ENCODE data around the gene XCL2.
"Not testable (repeated sequence)": the region's sequence is repeated elsewhere in the genome, so short reads cannot be mapped to it uniquely, and the experiment has no call there.

The XCL2 gene

DNA sequence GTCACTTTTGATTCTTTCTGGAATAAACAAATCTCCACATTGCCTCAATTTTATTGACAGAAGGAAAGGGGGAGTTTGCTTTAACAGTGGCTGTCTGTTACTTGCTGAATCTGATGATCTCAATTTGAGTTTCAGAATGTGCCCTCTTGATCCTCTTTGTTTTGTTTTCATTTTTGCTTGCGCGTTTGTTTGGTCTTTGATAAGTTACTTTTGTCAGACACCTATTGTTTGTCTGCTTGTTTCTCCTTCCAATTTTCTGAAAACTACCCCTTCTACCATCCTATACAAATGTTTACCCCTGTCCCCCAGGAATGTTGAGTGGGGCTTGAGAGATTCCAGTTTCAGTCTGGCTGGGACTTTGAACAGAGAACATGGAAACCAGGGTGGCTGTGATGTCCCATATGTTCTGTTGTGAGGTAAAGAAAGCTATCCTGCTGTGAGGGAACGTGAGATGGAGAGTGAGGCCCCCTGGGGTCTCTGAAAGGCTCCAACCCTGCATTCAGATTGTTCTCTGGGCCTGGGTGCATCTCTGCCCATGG lies 11.8 kb upstream of the XCL2 start:
- no peak for DNase-seq

DNA sequence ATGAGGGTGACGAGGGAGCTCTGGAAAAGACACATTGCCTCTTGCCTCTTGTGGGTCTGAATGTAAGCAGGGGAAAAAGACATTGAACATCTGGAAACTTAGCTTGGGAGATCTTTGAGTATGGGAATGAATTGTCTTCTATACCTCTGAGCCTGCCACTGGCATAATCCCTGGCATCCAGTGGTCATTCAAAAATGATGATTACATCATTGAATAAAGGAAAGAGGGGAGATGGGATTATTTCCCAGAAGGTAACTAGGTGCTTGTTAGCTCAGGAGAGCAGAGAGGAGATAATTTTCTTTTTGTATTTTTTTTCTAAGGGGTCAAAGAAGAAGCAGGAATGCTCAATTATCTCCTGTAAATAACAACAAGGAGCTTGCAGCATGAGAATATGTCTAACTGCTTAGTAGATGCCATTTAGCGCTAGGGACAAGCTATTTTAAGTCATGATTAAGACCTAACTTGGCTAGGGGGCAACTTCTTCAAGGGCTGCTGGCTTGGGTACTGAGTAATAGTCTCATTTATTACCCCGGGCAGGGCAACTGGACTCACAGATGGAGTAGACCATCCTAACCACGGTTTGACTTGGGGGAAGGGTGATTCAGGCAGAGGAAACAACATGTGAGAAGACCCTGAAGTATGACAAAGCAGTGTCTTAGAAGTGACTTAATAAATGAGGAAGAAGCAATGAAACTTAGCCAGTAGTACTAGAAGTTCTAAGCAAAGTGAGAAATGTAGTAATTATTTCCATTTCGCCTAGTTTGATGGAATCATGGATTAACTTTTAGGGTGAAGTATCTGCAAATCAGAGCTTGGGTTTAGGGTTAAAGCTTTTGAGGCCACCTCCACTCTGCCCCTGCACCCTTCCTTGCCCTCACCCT lies 11.0 kb upstream of the XCL2 start:
- no peak for DNase-seq

DNA sequence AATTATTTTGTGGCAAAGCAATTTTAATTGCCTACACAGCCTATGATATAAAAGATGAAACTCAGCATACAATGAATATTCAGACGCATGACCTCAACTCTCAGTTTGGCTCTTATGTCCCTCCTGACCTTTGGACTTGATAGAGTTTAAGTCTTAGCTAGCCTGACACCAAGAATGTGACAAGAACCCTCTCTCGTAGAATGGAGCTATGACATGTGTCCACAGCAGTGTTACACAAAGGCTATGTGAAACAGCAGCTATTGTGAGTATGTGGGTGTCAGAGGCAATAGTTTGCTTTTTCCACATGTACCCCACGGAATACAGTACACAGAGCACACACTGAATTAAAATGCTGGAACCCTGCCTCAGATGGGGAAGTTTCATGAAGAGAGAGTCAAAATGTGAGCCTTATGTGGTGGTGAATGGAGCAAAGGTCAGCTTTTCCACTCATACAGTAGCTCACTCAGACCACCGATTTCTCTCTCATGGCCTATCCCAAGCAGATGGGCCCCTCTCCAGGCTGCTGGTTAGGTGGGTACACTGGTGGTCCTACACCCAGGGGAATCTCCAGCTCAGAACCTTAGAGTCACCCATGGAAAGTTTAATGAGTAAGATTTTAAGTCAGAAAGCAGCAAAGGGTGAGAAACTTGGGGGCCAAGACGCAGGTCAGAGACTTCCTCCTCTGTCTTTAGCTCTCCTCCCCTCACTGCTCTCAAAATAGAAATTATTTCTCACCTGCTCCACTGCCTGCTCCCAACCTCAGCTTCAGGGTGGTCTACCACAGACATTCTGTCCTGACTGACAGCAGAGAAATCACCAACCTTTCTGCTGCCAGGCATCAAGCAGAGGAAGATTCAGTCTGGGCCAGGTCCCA lies 10.1 kb upstream of the XCL2 start:
- DNase-seq, result no peak

DNA sequence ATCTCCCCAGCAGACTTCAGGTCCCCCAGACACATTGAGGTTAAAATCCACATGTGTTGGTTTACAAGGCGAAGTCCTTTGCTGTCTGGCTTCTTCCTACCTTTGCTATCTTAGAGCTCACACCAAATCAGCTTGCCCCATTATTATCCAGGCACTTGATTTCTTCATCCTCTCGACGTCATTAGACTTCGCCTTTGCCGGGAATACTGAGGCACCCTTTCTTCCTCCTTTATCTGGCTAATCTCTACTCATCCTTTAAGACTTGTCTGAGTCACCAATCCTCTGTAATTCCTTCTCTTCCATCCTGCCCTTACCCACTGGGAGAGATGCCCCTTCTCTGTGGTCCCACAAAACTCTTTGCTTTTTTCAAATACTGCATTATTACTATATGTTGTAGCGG lies 9.2 kb upstream of the XCL2 start:
- DNase-seq, result no peak

DNA sequence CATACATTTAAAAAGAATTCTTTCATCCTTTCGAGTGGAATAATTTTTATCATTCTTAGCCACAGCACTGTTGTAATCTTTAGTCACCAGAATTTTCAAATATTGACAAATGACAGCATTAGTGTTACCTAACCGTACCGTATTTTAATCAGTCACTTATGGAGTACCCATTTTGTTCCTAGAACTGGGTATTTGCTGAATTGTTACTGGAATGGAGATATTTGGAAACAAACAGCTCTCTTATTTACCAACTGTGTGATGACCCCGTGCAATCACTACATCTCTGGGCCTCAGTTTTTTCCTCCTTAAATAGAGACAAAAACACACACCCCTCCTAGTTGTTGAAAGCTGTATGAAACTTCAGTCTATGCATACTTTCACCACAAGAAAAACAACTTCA lies 7.9 kb upstream of the XCL2 start:
- no peak for DNase-seq

DNA sequence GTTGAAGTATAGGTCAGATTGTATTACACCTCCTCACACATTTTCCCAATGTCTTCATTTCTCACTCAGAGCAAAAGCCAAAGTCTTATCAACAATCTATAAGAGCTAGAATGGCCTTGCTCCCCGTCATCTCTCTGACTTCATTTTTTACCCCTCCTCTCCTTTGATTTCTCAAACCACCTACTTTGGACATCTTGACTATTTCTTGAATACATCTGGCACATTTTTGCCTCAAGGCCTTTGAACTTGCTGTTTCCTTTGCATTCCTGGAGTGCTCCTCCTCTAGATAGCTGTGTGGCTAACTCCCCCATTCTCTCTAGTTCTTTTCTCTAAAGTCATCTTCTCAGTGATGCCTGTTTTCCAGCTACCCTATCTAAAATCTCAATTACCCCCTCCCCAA lies 7.2 kb upstream of the XCL2 start:
- DNase-seq, result no peak

DNA sequence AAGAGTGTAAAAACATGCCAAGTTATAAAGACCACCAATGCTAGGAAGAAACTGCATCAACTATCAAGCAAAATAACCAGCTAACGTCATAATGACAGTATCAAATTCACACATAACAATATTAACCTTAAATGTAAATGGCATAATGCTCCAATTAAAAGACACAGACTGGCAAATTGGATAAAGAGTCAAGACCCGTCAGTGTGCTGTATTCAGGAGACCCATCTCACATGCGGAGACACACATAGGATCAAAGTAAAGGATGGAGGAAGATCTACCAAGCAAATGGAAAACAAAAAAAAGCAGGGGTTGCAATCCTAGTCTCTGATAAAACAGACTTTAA lies 2.7 kb upstream of the XCL2 start:
- DNase-seq, result not testable (repeated sequence)

DNA sequence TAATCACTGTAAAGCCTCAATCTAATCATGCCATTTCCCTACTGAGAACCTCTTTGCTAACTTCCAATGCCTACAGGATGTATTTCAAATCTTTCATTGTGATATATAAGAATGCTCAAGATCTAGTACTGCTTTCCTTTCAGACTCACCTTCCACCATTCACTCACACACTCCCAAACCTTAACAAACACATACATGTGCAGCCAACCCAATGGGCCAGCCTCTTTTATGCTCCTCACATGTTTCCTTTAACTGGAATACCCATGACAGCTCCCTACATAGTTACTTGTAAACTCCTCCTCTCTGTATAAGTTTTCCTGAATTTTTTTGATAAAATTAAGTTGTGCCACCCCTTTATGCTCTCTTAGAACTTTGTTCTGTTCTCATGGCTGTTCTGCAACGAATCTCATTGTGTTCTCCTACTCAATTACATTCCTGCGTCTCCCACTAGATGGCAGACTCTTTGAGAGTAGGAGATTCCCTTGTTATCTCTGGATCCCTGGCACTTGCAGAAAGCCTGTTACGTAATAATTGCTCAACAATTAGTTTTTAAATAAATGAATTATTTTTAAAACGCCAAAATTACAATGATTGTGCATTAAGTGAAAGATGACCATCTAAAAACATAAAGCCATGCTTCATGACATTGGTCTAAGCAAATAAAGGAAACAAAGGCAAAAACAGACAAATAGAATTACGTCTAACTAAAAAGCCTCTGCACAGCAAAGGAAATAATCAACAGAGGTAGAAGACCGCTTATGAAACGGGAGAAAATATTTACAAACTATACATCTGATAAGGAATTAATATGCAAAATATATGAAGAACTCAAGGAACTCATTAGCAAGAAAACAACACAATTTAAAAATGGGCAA lies 2.1 kb upstream of the XCL2 start:
- DNase-seq, result not testable (repeated sequence)

DNA sequence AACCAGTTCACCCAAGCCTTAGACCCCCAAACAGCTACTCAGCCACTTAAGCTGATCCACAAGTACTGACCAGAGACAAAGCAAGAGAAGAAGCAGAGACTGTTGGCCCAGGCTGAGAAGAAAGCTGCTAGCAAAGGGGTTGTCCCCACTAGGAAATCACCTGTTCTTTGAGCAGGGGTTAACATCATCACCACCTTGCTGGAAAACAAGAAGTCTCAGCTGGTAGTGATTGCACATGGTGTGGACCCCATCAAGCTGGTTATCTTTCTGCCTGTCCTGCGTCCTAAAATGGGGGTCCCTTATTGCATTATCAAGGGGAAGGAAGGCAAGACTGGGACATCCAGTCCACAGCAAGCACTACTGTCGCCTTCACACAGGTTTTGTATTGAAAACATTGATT lies 819 bp downstream of the XCL2 start:
- DNase-seq, result not testable (repeated sequence)

DNA sequence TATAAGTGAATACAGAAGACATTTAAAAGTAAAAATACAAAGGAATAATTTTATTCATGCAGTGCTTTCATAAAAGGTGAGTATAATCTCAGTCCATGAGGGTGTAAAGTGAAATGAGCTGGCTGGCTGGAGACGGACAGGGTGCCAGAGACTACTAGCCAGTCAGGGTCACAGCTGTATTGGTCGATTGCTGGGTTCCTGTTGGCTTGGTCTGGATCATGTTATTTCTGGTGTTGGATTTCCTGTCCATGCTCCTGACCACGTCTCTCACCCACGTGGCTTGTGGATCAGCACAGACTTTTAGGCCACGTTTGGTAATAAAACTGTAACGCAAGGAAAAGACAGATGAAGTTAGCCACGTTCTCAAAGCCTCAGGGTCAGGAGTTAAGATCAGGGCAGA lies 3.0 kb downstream of the XCL2 start:
- DNase-seq, result not testable (repeated sequence)

DNA sequence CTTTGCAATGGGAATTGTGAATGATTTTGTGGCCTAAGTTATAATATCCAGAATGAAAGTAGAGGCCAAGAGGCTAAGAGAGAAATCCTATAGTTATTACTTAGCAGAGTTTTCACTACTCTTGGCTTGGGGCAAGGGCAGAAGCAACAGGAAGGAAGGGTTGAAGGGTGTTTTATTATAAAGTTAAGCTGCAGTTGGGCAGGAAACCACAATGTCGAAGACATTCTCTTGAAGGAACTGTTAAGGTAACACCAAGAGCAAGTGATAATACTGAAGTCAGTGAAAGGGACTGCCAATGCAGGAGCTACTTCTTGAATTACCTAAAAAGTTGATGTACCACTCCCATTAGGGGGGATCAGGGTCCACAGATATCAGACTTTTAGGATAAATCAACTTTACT lies 8.3 kb downstream of the XCL2 start:
- DNase-seq, result no peak

DNA sequence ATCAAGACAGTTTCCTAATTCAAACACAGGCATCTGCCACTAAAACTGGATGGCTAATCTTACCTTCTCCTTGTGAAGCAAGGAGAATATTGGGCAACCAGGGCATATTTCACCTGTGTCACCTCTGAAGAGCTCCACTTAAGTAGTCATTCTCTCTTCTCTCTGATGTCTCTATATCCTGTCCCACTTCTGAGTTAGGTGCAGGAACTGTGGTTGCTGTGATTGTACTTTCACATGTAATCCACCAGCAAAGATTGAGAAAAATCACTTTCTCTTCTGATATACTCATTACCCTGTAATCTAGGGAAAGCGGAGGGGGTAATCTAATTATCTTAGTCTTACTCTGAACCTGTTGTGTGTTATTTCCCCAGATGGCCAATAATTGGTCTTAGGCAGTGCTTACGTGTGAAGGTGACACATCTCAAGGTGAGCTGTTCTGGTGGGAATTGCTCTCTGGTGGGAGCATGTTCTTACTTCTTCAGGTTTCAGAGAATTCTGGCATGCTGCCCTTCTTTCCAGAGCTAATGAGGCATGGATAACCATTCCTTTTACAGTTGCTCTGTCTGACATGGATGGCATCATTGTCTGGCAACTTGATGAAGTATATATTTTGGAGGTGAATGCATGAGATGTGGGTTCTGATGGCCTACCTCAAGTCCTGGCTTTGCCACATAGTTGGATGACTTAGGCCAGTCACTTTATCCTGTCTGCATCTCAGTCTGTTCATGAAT lies 12.0 kb downstream of the XCL2 start:
- no peak for DNase-seq

DNA sequence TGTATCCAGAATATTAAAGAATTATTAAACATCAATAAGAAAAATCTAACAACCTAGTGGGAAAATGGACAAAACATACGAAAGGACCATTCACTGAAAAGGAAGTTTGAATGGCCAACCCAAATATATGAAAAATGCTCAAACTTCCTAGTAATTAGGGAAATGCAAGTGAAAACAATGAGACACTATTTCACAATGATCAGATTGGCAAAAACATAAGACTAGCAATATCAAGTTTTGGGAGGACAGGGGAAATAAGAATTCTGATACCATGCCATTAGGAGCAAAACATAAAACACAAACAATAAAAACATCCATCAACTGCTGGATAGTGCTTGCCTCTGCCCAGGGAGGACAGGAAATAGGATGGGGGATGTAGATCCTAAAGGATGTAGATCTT lies 14.3 kb downstream of the XCL2 start:
- DNase-seq, result no peak

DNA sequence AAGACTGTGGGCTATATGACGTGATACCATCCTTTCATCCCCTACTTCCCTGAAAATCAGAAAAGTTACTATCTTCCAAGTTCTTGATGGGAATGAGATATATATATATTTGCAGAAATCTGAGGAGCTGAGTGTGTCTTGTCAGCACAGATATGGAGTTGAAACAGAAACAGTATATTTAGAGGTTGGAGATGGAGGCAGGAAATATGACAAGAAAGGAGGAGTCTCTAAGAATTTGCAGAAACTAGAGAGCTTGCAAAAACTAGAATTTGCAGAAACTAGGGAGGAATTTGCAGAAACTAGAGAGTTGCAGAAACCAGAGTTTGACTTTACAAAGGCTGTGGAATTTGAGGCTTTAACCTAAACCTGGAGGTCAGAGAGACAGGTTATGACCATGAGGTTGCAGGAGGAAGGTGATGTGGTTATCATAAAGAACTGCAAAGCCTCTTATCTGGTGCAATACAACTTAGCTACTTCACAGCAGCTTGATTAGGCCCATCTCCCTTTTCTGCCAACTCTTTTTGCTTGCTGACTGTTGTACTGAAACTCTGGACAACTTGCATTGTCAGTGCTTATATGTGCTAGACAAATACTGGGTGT lies 22.3 kb downstream of the XCL2 start:
- DNase-seq, result no peak

DNA sequence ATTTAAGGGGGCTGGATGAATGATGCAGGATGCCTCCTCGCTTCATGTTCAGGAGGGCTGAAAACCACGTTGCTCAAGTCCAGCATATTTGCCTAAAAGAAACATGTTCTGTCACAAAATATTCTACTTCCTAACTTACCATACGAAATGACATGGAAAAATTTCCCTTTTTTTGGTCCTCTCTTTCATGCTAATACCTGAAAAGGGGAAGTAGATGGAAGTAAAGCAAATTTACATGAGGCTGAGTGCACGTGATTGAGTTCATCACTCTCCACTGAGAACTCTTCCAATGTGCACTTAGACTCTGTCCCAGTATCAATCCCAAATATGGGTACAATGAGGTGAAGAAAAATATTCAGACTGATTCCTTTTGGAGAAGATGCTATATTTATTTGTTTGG lies 23.0 kb downstream of the XCL2 start:
- no peak for DNase-seq

DNA sequence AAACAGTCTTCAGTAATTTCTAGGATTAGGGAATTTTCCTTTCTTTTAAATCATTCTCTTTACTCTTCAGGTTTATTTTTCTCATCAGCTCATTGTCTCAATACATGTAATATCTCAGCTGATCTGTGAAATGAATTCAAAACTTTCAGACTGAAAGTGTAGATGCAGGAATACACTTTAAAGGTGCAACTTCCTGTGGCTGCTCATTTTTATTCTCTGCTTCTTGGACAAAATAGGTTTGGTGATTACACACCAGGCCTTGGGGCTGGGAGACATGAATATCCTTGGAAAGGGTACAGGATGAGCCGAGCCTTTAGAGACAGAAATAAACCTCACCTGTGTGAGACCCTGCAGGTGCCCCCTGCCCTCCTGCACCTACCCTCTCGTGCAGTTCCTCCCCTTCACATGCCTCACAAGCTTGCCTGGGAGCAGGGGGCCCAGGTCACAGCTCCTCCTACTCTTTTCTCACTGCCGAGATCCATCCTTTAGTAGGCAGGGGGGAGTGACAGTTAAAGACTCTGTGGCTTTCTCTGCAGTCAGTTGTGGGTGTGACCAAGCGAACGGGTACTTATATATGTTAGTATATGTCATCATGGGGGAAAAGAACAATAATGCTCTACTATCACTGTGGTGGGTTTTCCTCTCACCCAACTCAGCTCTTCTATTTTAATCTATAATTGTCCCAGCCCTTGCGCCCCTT lies 23.6 kb downstream of the XCL2 start:
- no peak for DNase-seq

DNA sequence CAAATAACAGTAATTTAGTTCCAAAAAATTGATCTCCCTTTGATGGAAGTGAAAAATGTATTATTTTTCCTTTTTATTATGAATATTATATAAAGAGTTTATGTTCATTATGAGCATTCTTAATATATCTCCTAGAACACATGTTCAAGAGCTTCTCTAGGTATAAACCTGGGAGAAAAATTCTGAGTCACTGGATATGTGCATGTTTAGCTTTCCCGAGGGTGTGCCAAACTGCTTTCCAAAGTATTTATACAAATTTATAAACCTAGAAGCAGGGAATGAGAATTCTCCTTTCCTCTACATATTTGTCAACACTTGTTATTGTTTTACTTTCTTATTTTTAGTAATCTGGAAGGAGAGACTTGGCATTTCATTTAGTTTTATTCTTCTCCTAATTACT lies 25.0 kb downstream of the XCL2 start:
- no peak for DNase-seq

DNA sequence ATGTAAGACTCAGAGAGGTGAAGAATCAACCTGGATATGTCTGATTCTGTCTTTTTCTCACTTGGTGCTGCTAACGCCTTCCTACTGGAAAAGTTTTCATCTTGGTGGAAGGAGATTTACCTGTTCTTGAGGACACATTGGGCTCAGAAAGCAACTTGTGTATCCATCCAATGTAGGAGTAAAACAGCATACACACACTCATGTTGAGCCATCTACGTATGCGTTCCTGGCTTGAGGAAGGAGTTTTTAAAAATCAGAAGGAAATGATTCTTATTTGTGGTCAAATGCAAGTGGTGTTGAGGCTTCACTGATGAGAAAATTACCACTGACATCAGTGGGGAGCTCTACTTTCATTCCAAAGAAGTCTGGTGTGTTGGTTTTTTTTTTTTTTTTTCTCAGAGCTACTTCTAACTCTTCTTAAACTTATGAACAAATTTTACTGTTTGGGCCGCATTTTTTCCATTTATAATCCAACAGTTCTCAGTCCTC lies 25.6 kb downstream of the XCL2 start:
- DNase-seq, result no peak

DNA sequence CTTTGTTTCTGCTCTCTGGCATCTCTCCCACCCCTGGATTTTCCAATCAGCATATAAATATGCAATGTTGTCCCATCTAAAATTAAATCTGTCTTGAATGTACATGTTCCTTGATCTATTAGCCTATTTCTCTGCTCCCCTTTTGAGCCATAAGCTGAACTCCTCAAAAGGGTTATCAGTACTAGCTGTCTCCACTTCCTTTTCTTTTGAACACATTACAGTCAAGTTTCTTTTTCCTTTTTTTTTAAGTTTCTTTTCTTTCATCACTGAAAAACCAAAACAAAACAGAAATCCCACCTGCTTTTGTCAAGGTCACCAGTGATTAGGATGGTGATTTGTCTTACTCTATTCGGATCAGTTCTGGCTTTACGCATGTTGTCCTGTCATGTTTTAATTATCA lies 29.3 kb downstream of the XCL2 start:
- no peak for DNase-seq

DNA sequence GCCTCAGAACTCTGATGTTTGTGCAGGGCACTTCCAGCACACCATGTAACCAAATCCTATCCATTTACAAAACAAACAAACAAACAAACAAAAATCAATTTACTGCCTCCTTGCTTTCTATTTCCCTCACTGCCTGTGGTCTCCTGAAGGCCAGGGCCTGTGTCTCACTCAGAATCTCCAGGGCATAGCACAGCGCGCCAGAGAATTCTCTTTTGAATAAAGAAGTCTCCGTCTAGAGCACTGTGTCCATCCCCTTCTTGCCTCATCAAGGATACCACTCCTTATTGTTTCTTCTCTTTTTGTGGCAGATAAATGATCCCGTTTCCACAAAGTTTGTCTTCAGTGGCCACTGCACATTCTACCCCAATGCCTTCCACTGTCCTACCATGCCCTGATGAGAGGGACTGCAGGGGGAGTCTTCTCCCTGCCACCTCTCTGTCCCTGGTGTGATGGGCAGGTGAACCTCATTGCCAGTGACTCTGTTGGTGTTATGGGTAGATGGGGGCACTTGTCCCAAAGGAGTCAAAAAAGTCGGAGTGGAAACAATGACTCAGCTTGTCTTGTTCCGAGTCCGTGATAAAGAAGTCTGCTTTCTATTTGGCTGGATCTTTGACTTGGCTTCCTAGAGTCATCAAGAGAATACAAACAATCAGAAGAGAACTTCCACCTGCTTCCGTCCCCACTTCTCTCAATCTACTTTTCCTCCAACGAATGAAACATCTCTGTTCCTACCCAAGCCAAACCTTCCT lies 30.0 kb downstream of the XCL2 start:
- DNase-seq, result no peak
